ENCODE data around the gene ACBD3.
"Not testable (repeated sequence)": the region's sequence is repeated elsewhere in the genome, so short reads cannot be mapped to it uniquely, and the experiment has no call there.

Gene ACBD3

GRCh38 chr1:226186124-226187018, at the start of gene ACBD3:
TSS of gene ACBD3 (minus strand) at chr1:226186741. CDS start at chr1:226186675, 66 bp downstream.
- peak; percentile 96 for DNase-seq

- DNase-seq = no peak
Observed at GRCh38 chr1:226233806-226234205, 47.3 kb upstream of the ACBD3 start.

- DNase-seq = no peak
Observed at GRCh38 chr1:226233293-226233692, 46.8 kb upstream of the ACBD3 start.

- no peak for DNase-seq
Observed at GRCh38 chr1:226226601-226227000, 40.1 kb upstream of the ACBD3 start.

GRCh38 chr1:226223786-226224244, 37.3 kb upstream of the ACBD3 start:
- DNase-seq = peak; percentile 68

- peak; percentile 52 for DNase-seq
Observed at GRCh38 chr1:226223157-226223785, 36.7 kb upstream of the ACBD3 start, which contains the start of gene MIXL1. TSS of gene MIXL1 (plus strand) at chr1:226223664. CDS start at chr1:226223682, 18 bp downstream.

GRCh38 chr1:226222686-226223085, 36.1 kb upstream of the ACBD3 start:
- DNase-seq = no peak

GRCh38 chr1:226220473-226221189, 34.1 kb upstream of the ACBD3 start:
- no peak for DNase-seq

GRCh38 chr1:226217273-226217672, 30.7 kb upstream of the ACBD3 start:
- no peak for DNase-seq

- DNase-seq = no peak
Observed at GRCh38 chr1:226216056-226216455, 29.5 kb upstream of the ACBD3 start.

GRCh38 chr1:226215239-226215638, 28.7 kb upstream of the ACBD3 start:
- DNase-seq = no peak

- no peak for DNase-seq
Observed at GRCh38 chr1:226212545-226212944, 26.0 kb upstream of the ACBD3 start.

GRCh38 chr1:226211181-226211821, 24.8 kb upstream of the ACBD3 start:
- no peak for DNase-seq

GRCh38 chr1:226210571-226211176, 24.1 kb upstream of the ACBD3 start:
- DNase-seq = peak; percentile 21

GRCh38 chr1:226209307-226210059, 22.9 kb upstream of the ACBD3 start:
- peak; percentile 87 for DNase-seq

- DNase-seq = no peak
Observed at GRCh38 chr1:226207048-226207447, 20.5 kb upstream of the ACBD3 start.

- no peak for DNase-seq
Observed at GRCh38 chr1:226204198-226204597, 17.7 kb upstream of the ACBD3 start.

- no peak for DNase-seq
Observed at GRCh38 chr1:226203655-226204054, 17.1 kb upstream of the ACBD3 start.

- no peak for DNase-seq
Observed at GRCh38 chr1:226203240-226203639, 16.7 kb upstream of the ACBD3 start.

GRCh38 chr1:226202666-226203065, 16.1 kb upstream of the ACBD3 start:
- not testable (repeated sequence) for DNase-seq

GRCh38 chr1:226202246-226202645, 15.7 kb upstream of the ACBD3 start:
- no peak for DNase-seq
